Tibial nerve (tissue), 4 donors: ENCODE data around the gene RIMOC1. TPM values are rescaled to one million over a fixed set of nuclear protein-coding genes. Genes with fewer than 3 reads are reported as not detected.
"Not testable (repeated sequence)": the region's sequence is repeated elsewhere in the genome, so short reads cannot be mapped to it uniquely, and the experiment has no call there.

Experiments
- DNase-seq, 2 donors: peaks; one replicate each; pipeline ENCODE4 v3.0.0-alpha.2; 2019; ENCODE audit warnings: low spot score in 2 of 2
- H3K27ac ChIP-seq, 4 donors: fragments of 200-600 bp; sonication (generic) in 3 of 4; one replicate each; pipeline ENCODE4 v1.5.1; 2017 to 2019; ENCODE audit warnings: mild to moderate bottlenecking in 1 of 4
- H3K27me3 ChIP-seq, 2 donors: fragments of 200-600 bp; sonication (generic) in 1 of 2; one replicate each; pipeline versions ENCODE4 v1.5.1 to v1.6.0; 2017 to 2019
- H3K36me3 ChIP-seq, 3 donors: fragments of 200-600 bp; sonication (generic); one replicate each; pipeline ENCODE4 v1.5.1; 2018 to 2019
- H3K4me1 ChIP-seq, 4 donors: fragments of 200-600 bp; sonication (generic) in 3 of 4; one replicate each; pipeline ENCODE4 v1.5.1; 2017 to 2019
- H3K4me3 ChIP-seq, 4 donors: fragments of 200-600 bp; sonication (generic) in 3 of 4; one replicate each; pipeline ENCODE4 v1.5.1; 2017 to 2019; ENCODE audit warnings: mild to moderate bottlenecking in 1 of 4, moderate library complexity in 1 of 4
- H3K9me3 ChIP-seq, 4 donors: fragments of 200-600 bp; sonication (generic) in 3 of 4; one replicate each; pipeline ENCODE4 v1.5.1; 2017 to 2019
- CTCF ChIP-seq, 5 experiments: fragments of 200-600 bp in 3 of 5; fragments of 450-650 bp in 2 of 5; sonication (generic) in 3 of 5; IDR thresholded peaks; one replicate each; pipeline ENCODE4 v1.5.1; 2016 to 2019; ENCODE audit warnings: antibody characterized with exemption in 5 of 5, mild to moderate bottlenecking in 3 of 5, moderate library complexity in 2 of 5
- EP300 ChIP-seq, 2 donors: sonication (generic); formaldehyde crosslinking; IDR thresholded peaks; one replicate each; pipeline ENCODE4 v1.6.1; 2017; ENCODE audit warnings: antibody characterized with exemption in 2 of 2, mild to moderate bottlenecking in 1 of 2
- POLR2A ChIP-seq, 2 donors: fragments of 450-650 bp; IDR thresholded peaks; one replicate each; pipeline ENCODE4 v1.6.1; 2017; ENCODE audit warnings: antibody characterized with exemption in 2 of 2, mild to moderate bottlenecking in 2 of 2, moderate library complexity in 2 of 2
- WGBS, 2 donors: methylation state at CpG; one replicate each; pipeline ENCODE4 v1.1.5; 2018; 5-methylcytosine and 5-hydroxymethylcytosine counted together
- total RNA-seq, 4 donors: library from RNA; depleted of rRNA; stranded (reverse); fragments of >200 nt; gene quantifications; one replicate each; pipeline ENCODE4 v1.1.0, GENCODE V29; 2016

Gene RIMOC1
- total RNA-seq, 4 donors from 2014 or later, result 12.3 to 23.4 (median 18.0) TPM

- TF ChIP-seq EP300 (IDR thresholded peaks at IDR 0.05), result no peak
- no peak for TF ChIP-seq POLR2A (IDR thresholded peaks at IDR 0.05)
- no peak for TF ChIP-seq CTCF (IDR thresholded peaks at IDR 0.05)
- no peak for DNase-seq
- Histone ChIP-seq H3K27me3 (no peaks in the 10 kb centered on the region), H3K27ac (no peak overlapping the region), H3K4me3 (no peak overlapping the region), H3K4me1 (peaks cover 0 to 20% (median 3%) of the 10 kb centered on the region in 4 donors), H3K9me3 (no peaks in the 10 kb centered on the region), H3K36me3 (peaks cover 0 to 40% (median 1%) of the 10 kb centered on the region in 3 donors)
These were observed 24.9 kb downstream of the RIMOC1 start for GRCh38 chr5:41929035-41929434.

GRCh38 chr5:41932770-41933169 lies 28.6 kb downstream of the RIMOC1 start:
- peaks cover 0 to 74% (median 4%) of the 10 kb centered on the region in 3 donors for H3K36me3 ChIP-seq
- 93 to 94% methylated on average over 2 of the region's 2 CpGs for WGBS, 2 donors
- no peaks in the 10 kb centered on the region for H3K4me1 ChIP-seq
- H3K4me3 ChIP-seq, result no peak overlapping the region
- no peaks in the 10 kb centered on the region for H3K9me3 ChIP-seq
- no peak for TF ChIP-seq CTCF (IDR thresholded peaks at IDR 0.05)
- H3K27me3 ChIP-seq, result no peaks in the 10 kb centered on the region
- no peak overlapping the region for H3K27ac ChIP-seq
- no peak for DNase-seq

GRCh38 chr5:41935544-41935943 lies 31.4 kb downstream of the RIMOC1 start:
- Histone ChIP-seq H3K4me3 (no peak overlapping the region), H3K27me3 (no peaks in the 10 kb centered on the region), H3K4me1 (no peaks in the 10 kb centered on the region), H3K27ac (no peak overlapping the region), H3K9me3 (no peaks in the 10 kb centered on the region), H3K36me3 (peaks cover 0 to 78% (median 4%) of the 10 kb centered on the region in 3 donors)
- TF ChIP-seq CTCF (IDR thresholded peaks at IDR 0.05) (no peak), POLR2A (IDR thresholded peaks at IDR 0.05) (no peak), EP300 (IDR thresholded peaks at IDR 0.05) (no peak)
- DNase-seq, result no peak

- Histone ChIP-seq H3K27me3 (no peaks in the 10 kb centered on the region), H3K4me3 (no peak overlapping the region), H3K27ac (no peak overlapping the region), H3K36me3 (peaks cover 0 to 45% (median 0%) of the 10 kb centered on the region in 3 donors), H3K4me1 (no peaks in the 10 kb centered on the region), H3K9me3 (no peaks in the 10 kb centered on the region)
- no peak for DNase-seq
- no peak for TF ChIP-seq CTCF (IDR thresholded peaks at IDR 0.05)
- WGBS, 2 donors, result 90 to 97% methylated on average over 1 of the region's 1 CpG
These were observed 36.5 kb downstream of the RIMOC1 start for GRCh38 chr5:41940641-41941040.

- H3K4me3 ChIP-seq, H3K27ac ChIP-seq, H3K27me3 ChIP-seq, DNase-seq, H3K4me1 ChIP-seq: not testable (repeated sequence)
- H3K36me3 ChIP-seq, result peaks cover 0 to 17% (median 0%) of the 10 kb centered on the region in 3 donors
- H3K9me3 ChIP-seq, result peaks cover 0 to 17% (median 2%) of the 10 kb centered on the region in 4 donors
- 87 to 89% methylated on average over 7 of the region's 7 CpGs for WGBS, 2 donors
These were observed 41.3 kb downstream of the RIMOC1 start for GRCh38 chr5:41945332-41945955.

- 84 to 92% methylated on average over 3 of the region's 3 CpGs for WGBS, 2 donors
These were observed 47.1 kb downstream of the RIMOC1 start for GRCh38 chr5:41951224-41951623.

More at GRCh38 chr5:41951224-41951623, 47.1 kb downstream of the RIMOC1 start:
- peaks cover 0 to 19% (median 2%) of the 10 kb centered on the region in 4 donors for H3K9me3 ChIP-seq
- H3K4me1 ChIP-seq, result no peaks in the 10 kb centered on the region
- no peak overlapping the region for H3K4me3 ChIP-seq
- no peak for TF ChIP-seq CTCF (IDR thresholded peaks at IDR 0.05)
- no peak for TF ChIP-seq POLR2A (IDR thresholded peaks at IDR 0.05)
- no peak for TF ChIP-seq EP300 (IDR thresholded peaks at IDR 0.05)
- no peaks in the 10 kb centered on the region for H3K27me3 ChIP-seq
- DNase-seq, result no peak
- H3K36me3 ChIP-seq, result no peaks in the 10 kb centered on the region
- no peak overlapping the region for H3K27ac ChIP-seq
